ENCODE results near the gene CAPZA2.

Gene CAPZA2

GRCh38 chr7:116862951-116863670 is 724 bp downstream of the CAPZA2 start:
- DNase-seq, result no peak

- no peak for DNase-seq
These were observed 1.6 kb downstream of the CAPZA2 start for GRCh38 chr7:116863936-116864500.

- no peak for DNase-seq
These were observed 8.8 kb downstream of the CAPZA2 start for GRCh38 chr7:116871061-116871700.

GRCh38 chr7:116872026-116872425 is 9.6 kb downstream of the CAPZA2 start:
- no peak for DNase-seq

- no peak for DNase-seq
These were observed 11.2 kb downstream of the CAPZA2 start for GRCh38 chr7:116873619-116874018.

GRCh38 chr7:116876664-116877442 is 14.5 kb downstream of the CAPZA2 start:
- DNase-seq, result no peak

GRCh38 chr7:116877443-116878217 is 15.2 kb downstream of the CAPZA2 start:
- DNase-seq, result no peak

GRCh38 chr7:116884691-116885090 is 22.3 kb downstream of the CAPZA2 start:
- no peak for DNase-seq

GRCh38 chr7:116885724-116886123 is 23.3 kb downstream of the CAPZA2 start:
- no peak for DNase-seq

- no peak for DNase-seq
These were observed 24.3 kb downstream of the CAPZA2 start for GRCh38 chr7:116886543-116887156.

- DNase-seq, result no peak
These were observed 26.5 kb downstream of the CAPZA2 start for GRCh38 chr7:116888895-116889294.

- DNase-seq, result no peak
These were observed 33.5 kb downstream of the CAPZA2 start for GRCh38 chr7:116895849-116896248.

- DNase-seq, result no peak
These were observed 35.3 kb downstream of the CAPZA2 start for GRCh38 chr7:116897661-116898060.

- no peak for DNase-seq
These were observed 36.9 kb downstream of the CAPZA2 start for GRCh38 chr7:116899308-116899707.

- DNase-seq, result no peak
These were observed 38.8 kb downstream of the CAPZA2 start for GRCh38 chr7:116901143-116901542.

GRCh38 chr7:116902867-116903266 is 40.5 kb downstream of the CAPZA2 start:
- no peak for DNase-seq

- DNase-seq, result no peak
These were observed 44.0 kb downstream of the CAPZA2 start for GRCh38 chr7:116906391-116906790.

- DNase-seq, result no peak
These were observed 48.0 kb downstream of the CAPZA2 start for GRCh38 chr7:116910383-116910782.

GRCh38 chr7:116911801-116912200 is 49.4 kb downstream of the CAPZA2 start:
- DNase-seq, result no peak

- DNase-seq, result no peak
These were observed 50.0 kb downstream of the CAPZA2 start for GRCh38 chr7:116912269-116912909.

GRCh38 chr7:116918704-116919103 is 56.3 kb downstream of the CAPZA2 start:
- DNase-seq, result no peak

- no peak for DNase-seq
These were observed 58.0 kb downstream of the CAPZA2 start for GRCh38 chr7:116920359-116920758.
